HG02973 (cell line): Measurements from ENCODE around the gene HSD3B7.

ENCODE experiments used
- ATAC-seq: cut with Tn5 transposase; IDR thresholded peaks from one replicate; pipeline ENCODE4 v1.9.1; 2021; ENCODE audit warnings: moderate library complexity; ENCODE audit not compliant: unreplicated experiment

Gene HSD3B7

GRCh38 chr16:30982548-30983288 is 2.3 kb upstream of the HSD3B7 start:
- ATAC-seq = no peak

- no peak for ATAC-seq
Measured at GRCh38 chr16:30983289-30983889, 1.6 kb upstream of the HSD3B7 start.

- no peak for ATAC-seq
Measured at GRCh38 chr16:30983898-30984610, 953 bp upstream of the HSD3B7 start.

- no peak for ATAC-seq
Measured at GRCh38 chr16:30985401-30986128, 558 bp downstream of the HSD3B7 start.

GRCh38 chr16:30986129-30986991 is 1.4 kb downstream of the HSD3B7 start:
- ATAC-seq = no peak

GRCh38 chr16:30987581-30988190 is 2.7 kb downstream of the HSD3B7 start:
- ATAC-seq = no peak

GRCh38 chr16:30989469-30990047 is 4.6 kb downstream of the HSD3B7 start:
- no peak for ATAC-seq

- ATAC-seq = no peak
Measured at GRCh38 chr16:30990105-30990504, 5.1 kb downstream of the HSD3B7 start.

GRCh38 chr16:30991052-30991451 is 6.0 kb downstream of the HSD3B7 start:
- no peak for ATAC-seq

- ATAC-seq = no peak
Measured at GRCh38 chr16:30992276-30992780, 7.3 kb downstream of the HSD3B7 start.

- ATAC-seq = no peak
Measured at GRCh38 chr16:30992931-30993816, 8.2 kb downstream of the HSD3B7 start.

- no peak for ATAC-seq
Measured at GRCh38 chr16:30995927-30996323, 10.9 kb downstream of the HSD3B7 start.

- ATAC-seq = no peak
Measured at GRCh38 chr16:30996324-30996984, 11.4 kb downstream of the HSD3B7 start.

GRCh38 chr16:30996985-30997724 is 12.1 kb downstream of the HSD3B7 start:
- peak; percentile 68 for ATAC-seq

- ATAC-seq = no peak
Measured at GRCh38 chr16:30997725-30998711, 13.0 kb downstream of the HSD3B7 start.
